Duodenal mucosa (tissue), 2 donors: ENCODE results near the gene PMFBP1.

Experiments used
- H3K27ac ChIP-seq: one replicate; pipeline ENCODE4 v1.7.0; 2013; ENCODE audit warnings: low read depth, low read length
- H3K27me3 ChIP-seq, 2 donors: one replicate each; pipeline ENCODE4 v1.7.0; 2013; ENCODE audit warnings: low read length in 2 of 2, control low read depth in 1 of 2; ENCODE audit not compliant: insufficient read depth in 2 of 2, control insufficient read depth in 1 of 2
- H3K36me3 ChIP-seq, 2 donors: one replicate each; pipeline ENCODE4 v1.7.0; 2013; ENCODE audit warnings: low read length in 2 of 2, control low read depth in 1 of 2; ENCODE audit not compliant: insufficient read depth in 2 of 2, control insufficient read depth in 1 of 2
- H3K4me1 ChIP-seq, 2 donors: one replicate each; pipeline ENCODE4 v1.7.0; 2013; ENCODE audit warnings: low read length in 2 of 2, control low read depth in 1 of 2; ENCODE audit not compliant: insufficient read depth in 2 of 2, control insufficient read depth in 1 of 2
- H3K4me3 ChIP-seq, 2 donors: one replicate each; pipeline ENCODE4 v1.7.0; 2013; ENCODE audit warnings: low read length in 2 of 2, low read depth in 1 of 2
- H3K9ac ChIP-seq, 2 donors: one replicate each; pipeline ENCODE4 v1.7.0; 2013; ENCODE audit warnings: low read length in 2 of 2, low read depth in 1 of 2
- H3K9me3 ChIP-seq, 2 donors: one replicate each; pipeline ENCODE4 v1.7.0; 2013; ENCODE audit warnings: low read length in 2 of 2, control low read depth in 1 of 2; ENCODE audit not compliant: control insufficient read depth in 1 of 2

PMFBP1 gene

DNA sequence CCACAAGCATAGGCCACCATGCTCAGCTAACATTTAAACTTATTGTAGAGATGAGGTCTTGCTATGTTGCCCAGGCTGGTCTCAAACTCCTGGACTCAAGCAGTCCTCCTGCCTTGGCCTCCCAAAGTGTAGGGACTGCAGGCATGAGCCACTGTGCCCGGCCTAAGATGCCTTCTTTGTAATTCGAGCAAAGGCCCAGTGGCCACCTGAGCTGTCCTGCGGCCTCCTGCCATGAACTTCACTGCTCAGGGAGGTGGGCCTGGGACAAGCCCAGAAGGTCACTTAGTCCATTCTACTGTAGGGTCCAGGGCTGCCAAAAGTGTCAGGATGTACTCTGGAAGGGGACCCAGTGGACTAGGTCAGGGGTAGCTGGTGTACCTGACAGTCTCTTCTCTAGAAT, 47.8 kb downstream of the PMFBP1 start:
- Histone ChIP-seq H3K4me3 (no peak overlapping the region), H3K36me3 (no peaks in the 10 kb centered on the region), H3K9ac (no peak overlapping the region), H3K9me3 (no peaks in the 10 kb centered on the region), H3K27me3 (no peaks in the 10 kb centered on the region), H3K27ac (no peak overlapping the region), H3K4me1 (peaks cover 8 to 11% of the 10 kb centered on the region in 2 donors)

DNA sequence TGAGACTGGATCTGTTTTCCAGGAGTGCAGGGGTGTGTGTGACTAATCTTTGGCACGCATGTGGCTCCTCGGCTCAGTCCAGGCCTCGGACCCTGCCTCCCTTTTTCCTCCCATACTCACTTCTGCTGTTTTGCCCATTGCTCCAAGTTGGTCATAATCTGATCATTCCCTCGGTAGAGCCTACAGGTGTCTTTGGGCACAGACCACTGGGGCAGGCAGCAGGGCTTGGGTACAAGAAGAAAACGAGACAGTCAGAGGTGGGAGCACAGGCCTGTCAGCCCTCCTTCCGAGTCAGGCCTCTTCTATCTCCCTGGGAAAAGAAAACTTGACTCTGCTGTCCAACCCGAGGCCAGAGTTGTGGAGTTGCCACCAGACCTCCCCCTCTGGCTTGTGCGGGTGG, 48.5 kb downstream of the PMFBP1 start:
- Histone ChIP-seq H3K36me3 (no peaks in the 10 kb centered on the region), H3K9me3 (no peaks in the 10 kb centered on the region), H3K27me3 (no peaks in the 10 kb centered on the region), H3K9ac (no peak overlapping the region), H3K4me3 (no peak overlapping the region), H3K27ac (no peak overlapping the region), H3K4me1 (peaks cover 8 to 11% of the 10 kb centered on the region in 2 donors)

- Histone ChIP-seq H3K36me3 (no peaks in the 10 kb centered on the region), H3K4me1 (peaks cover 8 to 11% of the 10 kb centered on the region in 2 donors), H3K4me3 (no peak overlapping the region), H3K9ac (no peak overlapping the region), H3K27me3 (no peaks in the 10 kb centered on the region), H3K9me3 (no peaks in the 10 kb centered on the region), H3K27ac (no peak overlapping the region)
Observed at GRCh38 chr16:72122916-72123315, 49.0 kb downstream of the PMFBP1 start.

DNA sequence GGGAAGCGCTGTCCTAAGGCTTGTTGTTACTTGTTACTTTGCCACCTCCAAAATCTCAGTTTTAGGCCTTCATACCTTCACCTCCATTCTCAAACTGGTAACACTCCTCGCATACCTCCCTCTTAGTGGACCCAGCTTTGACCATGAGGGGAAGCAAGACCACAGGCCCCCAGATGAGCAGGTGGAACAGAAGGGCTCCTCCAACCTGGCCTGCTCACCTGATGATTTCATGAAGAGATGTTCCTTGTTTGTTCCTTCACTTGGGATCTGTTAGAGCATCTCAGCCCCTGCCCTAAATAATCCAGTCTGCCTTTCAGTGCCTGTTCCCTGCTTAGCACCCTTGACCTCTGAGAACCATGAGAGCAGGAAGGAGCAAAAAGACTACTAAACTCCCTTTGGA, 49.6 kb downstream of the PMFBP1 start:
- H3K36me3 ChIP-seq, result no peaks in the 10 kb centered on the region
- peaks cover 8 to 11% of the 10 kb centered on the region in 2 donors for H3K4me1 ChIP-seq
- no peak overlapping the region for H3K9ac ChIP-seq

GRCh38 chr16:72120026-72120425, 51.9 kb downstream of the PMFBP1 start:
- Histone ChIP-seq H3K27me3 (no peaks in the 10 kb centered on the region), H3K27ac (no peak overlapping the region), H3K4me3 (no peak overlapping the region), H3K9me3 (no peaks in the 10 kb centered on the region), H3K36me3 (no peaks in the 10 kb centered on the region), H3K4me1 (peaks cover 1 to 2% of the 10 kb centered on the region in 2 donors), H3K9ac (no peak overlapping the region)

More for the DNA sequence above, 49.6 kb downstream of the PMFBP1 start:
- no peaks in the 10 kb centered on the region for H3K27me3 ChIP-seq
- H3K4me3 ChIP-seq, result no peak overlapping the region
- no peaks in the 10 kb centered on the region for H3K9me3 ChIP-seq
- H3K27ac ChIP-seq, result no peak overlapping the region

DNA sequence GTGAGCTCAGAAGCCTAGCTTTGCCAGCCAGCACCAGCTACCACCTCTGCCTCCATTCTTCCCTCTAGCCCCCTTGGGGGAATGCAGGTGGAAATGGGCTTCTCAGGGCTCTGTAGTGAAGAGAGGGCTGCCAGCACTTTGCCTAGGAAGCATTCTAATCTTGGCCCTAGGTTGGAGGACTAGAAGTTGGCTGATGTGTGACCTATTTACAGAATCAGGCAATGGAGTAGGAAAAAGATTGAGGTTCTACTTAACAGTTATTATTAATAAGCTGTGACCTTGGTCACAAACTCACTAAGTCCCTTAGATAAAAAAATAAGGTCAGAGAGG, 58.4 kb downstream of the PMFBP1 start:
- H3K36me3 ChIP-seq, result peaks cover 38 to 48% of the 10 kb centered on the region in 2 donors

GRCh38 chr16:72112906-72113615, 58.9 kb downstream of the PMFBP1 start:
- Histone ChIP-seq H3K27ac (no peak overlapping the region), H3K9me3 (no peaks in the 10 kb centered on the region), H3K9ac (no peak overlapping the region), H3K4me1 (no peaks in the 10 kb centered on the region), H3K36me3 (peaks cover 43 to 53% of the 10 kb centered on the region in 2 donors), H3K27me3 (no peaks in the 10 kb centered on the region), H3K4me3 (no peak overlapping the region)

More for the DNA sequence above, 58.4 kb downstream of the PMFBP1 start:
- Histone ChIP-seq H3K9me3 (no peaks in the 10 kb centered on the region), H3K27ac (no peak overlapping the region), H3K9ac (no peak overlapping the region), H3K27me3 (no peaks in the 10 kb centered on the region), H3K4me3 (no peak overlapping the region), H3K4me1 (no peaks in the 10 kb centered on the region)

DNA sequence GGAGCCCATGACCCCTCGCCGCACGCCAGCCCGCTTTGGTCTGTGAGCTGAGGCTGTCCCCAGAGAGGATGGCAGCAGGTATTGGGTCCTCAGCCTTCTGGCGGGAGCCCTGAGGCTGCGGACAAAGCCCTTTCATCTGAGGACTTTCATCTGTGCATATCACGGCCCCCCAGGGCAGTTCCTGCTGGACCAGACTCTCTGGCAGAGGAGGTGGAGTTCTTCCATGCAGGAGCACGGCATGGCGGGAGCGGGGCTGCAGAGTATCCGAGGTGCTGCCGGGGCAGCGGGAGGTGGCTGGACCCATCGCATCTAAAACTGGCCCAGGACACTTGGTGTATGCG, 59.5 kb downstream of the PMFBP1 start:
- H3K4me1 ChIP-seq, result no peaks in the 10 kb centered on the region
- no peak overlapping the region for H3K9ac ChIP-seq
- H3K36me3 ChIP-seq, result peaks cover 49 to 60% of the 10 kb centered on the region in 2 donors
- H3K27ac ChIP-seq, result no peak overlapping the region
- no peak overlapping the region for H3K4me3 ChIP-seq
- H3K27me3 ChIP-seq, result no peaks in the 10 kb centered on the region
- H3K9me3 ChIP-seq, result no peaks in the 10 kb centered on the region

GRCh38 chr16:72111657-72112451, 60.1 kb downstream of the PMFBP1 start:
- Histone ChIP-seq H3K4me3 (no peak overlapping the region), H3K4me1 (no peaks in the 10 kb centered on the region), H3K9me3 (no peaks in the 10 kb centered on the region), H3K27ac (no peak overlapping the region), H3K36me3 (peaks cover 49 to 65% of the 10 kb centered on the region in 2 donors), H3K9ac (no peak overlapping the region), H3K27me3 (no peaks in the 10 kb centered on the region)

- Histone ChIP-seq H3K4me3 (no peak overlapping the region), H3K9me3 (no peaks in the 10 kb centered on the region), H3K4me1 (no peaks in the 10 kb centered on the region), H3K27ac (no peak overlapping the region), H3K36me3 (peaks cover 54 to 74% of the 10 kb centered on the region in 2 donors), H3K27me3 (no peaks in the 10 kb centered on the region), H3K9ac (no peak overlapping the region)
Observed at GRCh38 chr16:72110662-72111615, 61.0 kb downstream of the PMFBP1 start.
